RWPE2 (cell line): Measurements from ENCODE around the gene FXYD6.

Experiments
- ATAC-seq: fragments of 200-7000 bp; cut with Tn5 transposase; 3 replicates; pipeline ENCODE4 v1.9.1; 2021; ENCODE audit warnings: low read depth
- DNase-seq: peaks from one replicate; pipeline ENCODE4 v3.0.0-alpha.2; 2020; ENCODE audit warnings: low spot score
- H3K27ac ChIP-seq: fragments of 450-650 bp; 2 replicates; pipeline ENCODE4 v1.5.1; 2017; ENCODE audit warnings: mild to moderate bottlenecking; ENCODE audit not compliant: poor library complexity, severe bottlenecking
- H3K27me3 ChIP-seq: fragments of 250-450 bp; sonication (Bioruptor Pico); 2 replicates; pipeline ENCODE4 v1.5.1; 2021; ENCODE audit warnings: mild to moderate bottlenecking, moderate library complexity; ENCODE audit not compliant: insufficient read depth, poor library complexity, severe bottlenecking
- H3K36me3 ChIP-seq: fragments of 250-450 bp; sonication (Bioruptor Pico); 2 replicates; pipeline ENCODE4 v1.5.1; 2020; ENCODE audit warnings: low read depth, mild to moderate bottlenecking, moderate library complexity
- H3K4me1 ChIP-seq: fragments of 250-450 bp; sonication (Bioruptor Pico); 2 replicates; pipeline ENCODE4 v1.5.1; 2021; ENCODE audit warnings: mild to moderate bottlenecking, moderate library complexity; ENCODE audit not compliant: insufficient read depth, poor library complexity, severe bottlenecking
- H3K4me3 ChIP-seq: fragments of 250-450 bp; sonication (Bioruptor Pico); 2 replicates; pipeline ENCODE4 v1.5.1; 2021; ENCODE audit warnings: mild to moderate bottlenecking, moderate library complexity; ENCODE audit not compliant: severe bottlenecking
- H3K9me3 ChIP-seq: fragments of 250-450 bp; sonication (Bioruptor Pico); 2 replicates; pipeline ENCODE4 v1.5.1; 2021; ENCODE audit warnings: mild to moderate bottlenecking, moderate library complexity; ENCODE audit not compliant: severe bottlenecking
- CTCF ChIP-seq: fragments of 450-650 bp; IDR thresholded peaks from one replicate; pipeline ENCODE4 v1.5.1; 2017; ENCODE audit warnings: mild to moderate bottlenecking, moderate library complexity; ENCODE audit not compliant: poor library complexity, severe bottlenecking

Gene FXYD6

DNA sequence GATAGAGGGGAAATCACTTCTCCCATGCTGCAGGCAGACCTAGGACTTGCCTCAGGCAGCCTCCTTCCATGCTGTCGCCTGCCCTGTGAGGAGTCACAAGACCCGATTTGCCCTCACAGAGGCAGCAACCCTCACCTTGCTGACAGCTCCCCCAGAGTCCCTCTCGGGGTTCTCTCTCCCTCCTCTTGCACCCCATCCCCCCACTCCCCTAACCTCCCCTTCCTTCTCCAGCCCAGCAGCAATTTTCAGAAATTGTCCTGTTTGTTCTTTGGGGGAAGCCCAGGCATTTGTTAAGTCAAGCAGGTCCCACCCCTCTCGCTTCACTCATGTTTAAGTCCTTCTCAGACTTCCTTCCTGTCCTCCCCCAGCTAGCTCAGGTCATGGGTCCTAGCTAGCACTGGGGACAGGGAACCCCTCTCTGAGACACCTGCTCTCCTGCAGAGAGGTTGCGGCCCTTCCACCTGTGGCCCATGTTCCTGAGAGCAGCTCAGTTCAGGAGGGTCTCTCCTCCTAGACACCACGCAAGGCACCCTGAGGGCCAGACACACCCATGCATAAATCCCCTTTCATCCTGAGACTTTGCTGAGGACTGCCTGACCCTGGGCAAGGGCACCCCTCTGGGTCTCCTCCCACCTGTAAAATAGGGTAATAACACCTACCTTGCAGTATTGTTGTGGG lies 45.6 kb downstream of the FXYD6 start:
- Histone ChIP-seq H3K9me3 (no peaks in the 10 kb centered on the region), H3K4me1 (no peaks in the 10 kb centered on the region), H3K36me3 (no peaks in the 10 kb centered on the region), H3K27ac (no peak overlapping the region), H3K27me3 (no peaks in the 10 kb centered on the region), H3K4me3 (no peak overlapping the region)
- ATAC-seq (no peak), DNase-seq (no peak)
- TF ChIP-seq CTCF: no peak

- no peaks in the 10 kb centered on the region for H3K36me3 ChIP-seq
- ATAC-seq (no peak), DNase-seq (no peak)
- no peak overlapping the region for H3K27ac ChIP-seq
- H3K4me1 ChIP-seq: no peaks in the 10 kb centered on the region
- no peak for TF ChIP-seq CTCF
- no peak overlapping the region for H3K4me3 ChIP-seq
- H3K27me3 ChIP-seq: no peaks in the 10 kb centered on the region
- no peaks in the 10 kb centered on the region for H3K9me3 ChIP-seq
These were observed 46.4 kb downstream of the FXYD6 start for GRCh38 chr11:117830072-117830471.

DNA sequence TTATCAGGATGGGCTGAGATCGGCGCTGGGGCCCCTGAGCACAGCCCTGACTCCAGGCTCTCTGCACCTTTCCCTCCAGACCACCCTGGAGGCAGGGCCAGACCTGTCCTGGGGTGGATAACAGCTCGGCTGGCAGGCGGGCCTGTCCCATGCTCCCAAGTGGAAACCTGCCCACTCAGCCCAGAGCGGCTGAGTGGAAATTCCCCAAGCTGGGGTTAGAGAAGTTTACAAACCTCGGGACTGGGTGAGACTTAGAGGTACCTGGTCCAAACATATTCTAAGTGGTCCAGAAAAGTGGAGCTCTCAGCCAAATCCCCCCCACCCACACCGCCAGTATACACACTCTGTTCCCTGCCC lies 47.1 kb downstream of the FXYD6 start:
- Histone ChIP-seq H3K4me3 (no peak overlapping the region), H3K36me3 (no peaks in the 10 kb centered on the region), H3K27ac (no peak overlapping the region), H3K4me1 (no peaks in the 10 kb centered on the region), H3K27me3 (no peaks in the 10 kb centered on the region), H3K9me3 (no peaks in the 10 kb centered on the region)
- no peak for ATAC-seq
- DNase-seq: no peak
- no peak for TF ChIP-seq CTCF

GRCh38 chr11:117828611-117829368 lies 47.7 kb downstream of the FXYD6 start:
- H3K27me3 ChIP-seq: no peaks in the 10 kb centered on the region
- DNase-seq (no peak), ATAC-seq (peak; percentile 80)
- H3K36me3 ChIP-seq: no peaks in the 10 kb centered on the region
- no peaks in the 10 kb centered on the region for H3K9me3 ChIP-seq
- no peak for TF ChIP-seq CTCF
- no peaks in the 10 kb centered on the region for H3K4me1 ChIP-seq
- no peak overlapping the region for H3K27ac ChIP-seq
- H3K4me3 ChIP-seq: no peak overlapping the region
